Activated naive CD8-positive, alpha-beta T cell treated with anti-CD3 and anti-CD28 coated beads, Interleukin-2, amount 50 U/mL, for 24 hours (primary cell): ENCODE measurements around the gene NETO2.
"Not testable (repeated sequence)": the region's sequence is repeated elsewhere in the genome, so short reads cannot be mapped to it uniquely, and the experiment has no call there.

ENCODE experiments used
- ATAC-seq: fragments of 150-1000 bp; cut with Tn5 transposase; one replicate; pipeline ENCODE4 v1.10.0; 2021
- DNase-seq: peaks from one replicate; pipeline ENCODE4 v3.0.0; 2021
- H3K27ac Mint-ChIP-seq: one replicate; pipeline ENCODE4 v1.8.0; 2021; ENCODE audit warnings: mild to moderate bottlenecking, mixed read lengths
- H3K27me3 Mint-ChIP-seq: one replicate; pipeline ENCODE4 v1.8.0; 2021; ENCODE audit warnings: mixed read lengths
- H3K36me3 Mint-ChIP-seq: one replicate; pipeline ENCODE4 v1.8.0; 2021; ENCODE audit warnings: low read depth, mixed read lengths
- H3K4me1 Mint-ChIP-seq: one replicate; pipeline ENCODE4 v1.8.0; 2021; ENCODE audit warnings: mixed read lengths
- H3K4me3 Mint-ChIP-seq: one replicate; pipeline ENCODE4 v1.8.0; 2021; ENCODE audit warnings: mild to moderate bottlenecking, moderate library complexity, mixed read lengths
- H3K9me3 Mint-ChIP-seq: one replicate; pipeline ENCODE4 v1.8.0; 2021; ENCODE audit warnings: mixed read lengths

NETO2 gene

GRCh38 chr16:47097154-47097553, 46.6 kb downstream of the NETO2 start:
- ATAC-seq, H3K27me3 Mint-ChIP-seq, H3K4me3 Mint-ChIP-seq, H3K4me1 Mint-ChIP-seq, H3K9me3 Mint-ChIP-seq, H3K27ac Mint-ChIP-seq, DNase-seq, H3K36me3 Mint-ChIP-seq: not testable (repeated sequence)

GRCh38 chr16:47096297-47096696, 47.4 kb downstream of the NETO2 start:
- H3K27ac Mint-ChIP-seq = no peak overlapping the region
- H3K9me3 Mint-ChIP-seq = no peaks in the 10 kb centered on the region
- H3K27me3 Mint-ChIP-seq = peaks cover 8% of the 10 kb centered on the region
- DNase-seq = no peak
- H3K4me3 Mint-ChIP-seq = no peak overlapping the region
- ATAC-seq = no peak
- H3K4me1 Mint-ChIP-seq = no peaks in the 10 kb centered on the region
- peaks cover 6% of the 10 kb centered on the region for H3K36me3 Mint-ChIP-seq

- Mint-ChIP-seq H3K27me3 (no peaks in the 10 kb centered on the region), H3K9me3 (no peaks in the 10 kb centered on the region), H3K36me3 (peaks cover 1% of the 10 kb centered on the region), H3K4me3 (no peak overlapping the region), H3K4me1 (no peaks in the 10 kb centered on the region), H3K27ac (no peak overlapping the region)
- no peak for DNase-seq
- ATAC-seq = no peak
Observed at GRCh38 chr16:47084198-47084597, 59.5 kb downstream of the NETO2 start.

GRCh38 chr16:47082099-47082865, 61.5 kb downstream of the NETO2 start:
- no peak for DNase-seq
- H3K36me3 Mint-ChIP-seq = peaks cover 1% of the 10 kb centered on the region
- no peaks in the 10 kb centered on the region for H3K9me3 Mint-ChIP-seq
- no peaks in the 10 kb centered on the region for H3K4me1 Mint-ChIP-seq
- no peak overlapping the region for H3K4me3 Mint-ChIP-seq
- no peak overlapping the region for H3K27ac Mint-ChIP-seq
- ATAC-seq = no peak
- H3K27me3 Mint-ChIP-seq = no peaks in the 10 kb centered on the region

- ATAC-seq = no peak
- Mint-ChIP-seq H3K9me3 (no peaks in the 10 kb centered on the region), H3K27ac (no peak overlapping the region), H3K27me3 (no peaks in the 10 kb centered on the region), H3K36me3 (peaks cover 1% of the 10 kb centered on the region), H3K4me3 (no peak overlapping the region), H3K4me1 (no peaks in the 10 kb centered on the region)
- DNase-seq = no peak
Observed at GRCh38 chr16:47081115-47081514, 62.6 kb downstream of the NETO2 start.

GRCh38 chr16:47079860-47080259, 63.9 kb downstream of the NETO2 start:
- Mint-ChIP-seq H3K9me3 (no peaks in the 10 kb centered on the region), H3K27ac (no peak overlapping the region), H3K4me3 (no peak overlapping the region), H3K4me1 (no peaks in the 10 kb centered on the region), H3K36me3 (peaks cover 1% of the 10 kb centered on the region), H3K27me3 (no peaks in the 10 kb centered on the region)
- ATAC-seq (no peak), DNase-seq (no peak)

- H3K36me3 Mint-ChIP-seq = no peaks in the 10 kb centered on the region
- H3K27me3 Mint-ChIP-seq = peaks cover 4% of the 10 kb centered on the region
- H3K9me3 Mint-ChIP-seq = no peaks in the 10 kb centered on the region
- ATAC-seq (no peak), DNase-seq (no peak)
- no peak overlapping the region for H3K27ac Mint-ChIP-seq
- H3K4me1 Mint-ChIP-seq = peaks cover 14% of the 10 kb centered on the region
- no peak overlapping the region for H3K4me3 Mint-ChIP-seq
Observed at GRCh38 chr16:47073223-47074155, 70.3 kb downstream of the NETO2 start.

GRCh38 chr16:47072158-47072557, 71.6 kb downstream of the NETO2 start:
- no peak overlapping the region for H3K27ac Mint-ChIP-seq
- DNase-seq (no peak), ATAC-seq (no peak)
- no peaks in the 10 kb centered on the region for H3K9me3 Mint-ChIP-seq
- no peak overlapping the region for H3K4me3 Mint-ChIP-seq
- no peaks in the 10 kb centered on the region for H3K36me3 Mint-ChIP-seq
- H3K4me1 Mint-ChIP-seq = peaks cover 14% of the 10 kb centered on the region
- peaks cover 4% of the 10 kb centered on the region for H3K27me3 Mint-ChIP-seq

- Mint-ChIP-seq H3K27me3 (peaks cover 4% of the 10 kb centered on the region), H3K27ac (no peak overlapping the region), H3K4me1 (peaks cover 14% of the 10 kb centered on the region), H3K9me3 (no peaks in the 10 kb centered on the region), H3K36me3 (no peaks in the 10 kb centered on the region), H3K4me3 (no peak overlapping the region)
- ATAC-seq (no peak), DNase-seq (no peak)
Observed at GRCh38 chr16:47069841-47070584, 73.7 kb downstream of the NETO2 start.

GRCh38 chr16:47069313-47069712, 74.4 kb downstream of the NETO2 start:
- Mint-ChIP-seq H3K36me3 (no peaks in the 10 kb centered on the region), H3K27me3 (peaks cover 4% of the 10 kb centered on the region), H3K4me3 (no peak overlapping the region), H3K4me1 (peaks cover 14% of the 10 kb centered on the region), H3K27ac (no peak overlapping the region), H3K9me3 (no peaks in the 10 kb centered on the region)
- DNase-seq (no peak), ATAC-seq (no peak)

GRCh38 chr16:47067203-47067602, 76.5 kb downstream of the NETO2 start:
- no peaks in the 10 kb centered on the region for H3K36me3 Mint-ChIP-seq
- H3K27ac Mint-ChIP-seq = no peak overlapping the region
- H3K9me3 Mint-ChIP-seq = peaks cover 4% of the 10 kb centered on the region
- no peak overlapping the region for H3K4me3 Mint-ChIP-seq
- peaks cover 6% of the 10 kb centered on the region for H3K4me1 Mint-ChIP-seq
- DNase-seq (no peak), ATAC-seq (no peak)
- H3K27me3 Mint-ChIP-seq = peaks cover 3% of the 10 kb centered on the region

GRCh38 chr16:47065766-47066688, 77.7 kb downstream of the NETO2 start:
- H3K9me3 Mint-ChIP-seq = peaks cover 4% of the 10 kb centered on the region

GRCh38 chr16:47064775-47065174, 79.0 kb downstream of the NETO2 start:
- H3K9me3 Mint-ChIP-seq = peaks cover 4% of the 10 kb centered on the region
- H3K27me3 Mint-ChIP-seq = no peaks in the 10 kb centered on the region
- ATAC-seq = no peak
- H3K36me3 Mint-ChIP-seq = no peaks in the 10 kb centered on the region
- H3K4me3 Mint-ChIP-seq = no peak overlapping the region
- DNase-seq = no peak
- H3K4me1 Mint-ChIP-seq = peaks cover 6% of the 10 kb centered on the region
- H3K27ac Mint-ChIP-seq = no peak overlapping the region

More at GRCh38 chr16:47065766-47066688, 77.7 kb downstream of the NETO2 start:
- Mint-ChIP-seq H3K27me3 (no peaks in the 10 kb centered on the region), H3K36me3 (no peaks in the 10 kb centered on the region), H3K27ac (no peak overlapping the region), H3K4me1 (peaks cover 6% of the 10 kb centered on the region), H3K4me3 (no peak overlapping the region)
- DNase-seq (no peak), ATAC-seq (no peak)
